NT2/D1 (cell line): ENCODE measurements around the gene ARHGEF37.

Source experiments
- SUZ12 ChIP-seq: IDR thresholded peaks from 2 replicates; pipeline ENCODE4 v1.6.1; 2011; ENCODE audit not compliant: insufficient read length, insufficient read depth; ENCODE audit errors: extremely low read depth
- YY1 ChIP-seq: IDR thresholded peaks from 2 replicates; pipeline ENCODE4 v1.6.1; 2011; ENCODE audit not compliant: insufficient read length, insufficient read depth
- ZNF274 ChIP-seq: IDR thresholded peaks from 2 replicates; pipeline ENCODE4 v1.6.1; 2011; ENCODE audit warnings: mild to moderate bottlenecking, low read depth, low read length

GRCh38 chr5:149616727-149617285 lies 35.5 kb downstream of the ARHGEF37 start:
- TF ChIP-seq ZNF274 (no peak), YY1 (no peak), SUZ12 (no peak)
